ENCODE results near the gene SPACA1.

SPACA1 gene

DNA sequence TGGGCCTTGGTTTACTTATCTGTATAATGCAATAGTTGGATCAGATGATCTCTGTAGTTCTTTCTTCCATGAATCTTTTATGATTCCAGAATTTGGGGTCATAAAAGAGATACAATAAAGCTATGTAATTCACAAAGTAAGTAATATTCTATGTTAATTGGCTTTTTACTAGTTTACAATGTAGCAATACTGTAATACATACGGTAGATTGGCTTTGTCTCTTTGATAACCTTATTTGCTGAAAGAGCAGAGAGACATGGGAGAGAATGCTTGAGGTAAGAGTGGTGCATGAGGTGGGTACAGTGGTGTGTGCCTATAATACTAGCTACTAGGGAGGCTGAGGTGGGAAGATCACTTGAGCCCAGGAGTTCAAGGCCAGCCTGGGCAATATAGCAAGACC lies 14.7 kb downstream of the SPACA1 start:
- Histone ChIP-seq H3K4me3 (ENCODE audit: low read depth, low read length) (no peak overlapping the region), H3K27ac (ENCODE audit: extremely low read depth, low read depth, low read length) (no peak overlapping the region), H3K36me3 (ENCODE audit: control insufficient read depth in 2 of 2, insufficient read depth in 1 of 2, low read length in 2 of 2) (no peaks in the 10 kb centered on the region), H3K9me3 (ENCODE audit: control insufficient read depth, insufficient read depth, low read depth, low read length) (no peaks in the 10 kb centered on the region), H3K4me1 (ENCODE audit: control insufficient read depth, insufficient read depth, low read length) (no peaks in the 10 kb centered on the region)
- CTCF ChIA-PET, result no interaction called here
- POLR2A ChIA-PET, result no interaction called here
- no peak for TF ChIP-seq ZNF624 (tag by site-specific recombination; IDR thresholded peaks at IDR 0.05)
- TF ChIP-seq KLF1 (tag by site-specific recombination; IDR thresholded peaks at IDR 0.05), result no peak
- TF ChIP-seq KLF10 (tag by site-specific recombination; IDR thresholded peaks at IDR 0.05), result no peak
- no peak for TF ChIP-seq ZNF704 (tag by site-specific recombination; IDR thresholded peaks at IDR 0.05)
- no peak for TF ChIP-seq GLI4 (tag by site-specific recombination; IDR thresholded peaks at IDR 0.05)
- TF ChIP-seq ZNF473 (tag by site-specific recombination; IDR thresholded peaks at IDR 0.05), result no peak
- no peak for TF ChIP-seq ZNF274 (IDR thresholded peaks at IDR 0.05; ENCODE audit: low read length)
- no peak for TF ChIP-seq ZNF274 (tag by site-specific recombination; IDR thresholded peaks at IDR 0.05; ENCODE audit: borderline replicate concordance)
- no peak for TF ChIP-seq ZNF48 (tag by site-specific recombination; IDR thresholded peaks at IDR 0.05)
- TF ChIP-seq ZNF596 (tag by site-specific recombination; IDR thresholded peaks at IDR 0.05), result no peak
- no peak for TF ChIP-seq ZNF426 (tag by site-specific recombination; IDR thresholded peaks at IDR 0.05)
- TF ChIP-seq, protein P1, sequence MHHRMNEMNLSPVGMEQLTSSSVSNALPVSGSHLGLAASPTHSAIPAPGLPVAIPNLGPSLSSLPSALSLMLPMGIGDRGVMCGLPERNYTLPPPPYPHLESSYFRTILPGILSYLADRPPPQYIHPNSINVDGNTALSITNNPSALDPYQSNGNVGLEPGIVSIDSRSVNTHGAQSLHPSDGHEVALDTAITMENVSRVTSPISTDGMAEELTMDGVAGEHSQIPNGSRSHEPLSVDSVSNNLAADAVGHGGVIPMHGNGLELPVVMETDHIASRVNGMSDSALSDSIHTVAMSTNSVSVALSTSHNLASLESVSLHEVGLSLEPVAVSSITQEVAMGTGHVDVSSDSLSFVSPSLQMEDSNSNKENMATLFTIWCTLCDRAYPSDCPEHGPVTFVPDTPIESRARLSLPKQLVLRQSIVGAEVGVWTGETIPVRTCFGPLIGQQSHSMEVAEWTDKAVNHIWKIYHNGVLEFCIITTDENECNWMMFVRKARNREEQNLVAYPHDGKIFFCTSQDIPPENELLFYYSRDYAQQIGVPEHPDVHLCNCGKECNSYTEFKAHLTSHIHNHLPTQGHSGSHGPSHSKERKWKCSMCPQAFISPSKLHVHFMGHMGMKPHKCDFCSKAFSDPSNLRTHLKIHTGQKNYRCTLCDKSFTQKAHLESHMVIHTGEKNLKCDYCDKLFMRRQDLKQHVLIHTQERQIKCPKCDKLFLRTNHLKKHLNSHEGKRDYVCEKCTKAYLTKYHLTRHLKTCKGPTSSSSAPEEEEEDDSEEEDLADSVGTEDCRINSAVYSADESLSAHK (tag by site-specific recombination; IDR thresholded peaks at IDR 0.05), result no peak
- no peak for TF ChIP-seq ZFHX2 (tag by site-specific recombination; conservative IDR thresholded peaks at IDR 0.05)
- TF ChIP-seq ZNF311 (tag by site-specific recombination; IDR thresholded peaks at IDR 0.05; ENCODE audit: borderline replicate concordance), result no peak
- no peak for TF ChIP-seq ZNF26 (tag by site-specific recombination; IDR thresholded peaks at IDR 0.05)
- no peak for TF ChIP-seq ZNF560 (tag by site-specific recombination; IDR thresholded peaks at IDR 0.05; ENCODE audit: borderline replicate concordance)
- TF ChIP-seq ZNF23 (tag by site-specific recombination; IDR thresholded peaks at IDR 0.05; ENCODE audit: borderline replicate concordance), result no peak
- TF ChIP-seq, protein P2, sequence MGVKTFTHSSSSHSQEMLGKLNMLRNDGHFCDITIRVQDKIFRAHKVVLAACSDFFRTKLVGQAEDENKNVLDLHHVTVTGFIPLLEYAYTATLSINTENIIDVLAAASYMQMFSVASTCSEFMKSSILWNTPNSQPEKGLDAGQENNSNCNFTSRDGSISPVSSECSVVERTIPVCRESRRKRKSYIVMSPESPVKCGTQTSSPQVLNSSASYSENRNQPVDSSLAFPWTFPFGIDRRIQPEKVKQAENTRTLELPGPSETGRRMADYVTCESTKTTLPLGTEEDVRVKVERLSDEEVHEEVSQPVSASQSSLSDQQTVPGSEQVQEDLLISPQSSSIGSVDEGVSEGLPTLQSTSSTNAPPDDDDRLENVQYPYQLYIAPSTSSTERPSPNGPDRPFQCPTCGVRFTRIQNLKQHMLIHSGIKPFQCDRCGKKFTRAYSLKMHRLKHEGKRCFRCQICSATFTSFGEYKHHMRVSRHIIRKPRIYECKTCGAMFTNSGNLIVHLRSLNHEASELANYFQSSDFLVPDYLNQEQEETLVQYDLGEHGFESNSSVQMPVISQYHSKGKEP (tag by site-specific recombination; IDR thresholded peaks at IDR 0.05), result no peak

GRCh38 chr6:88072462-88072861 lies 24.8 kb downstream of the SPACA1 start:
- no peaks in the 10 kb centered on the region for H3K36me3 ChIP-seq (ENCODE audit: control insufficient read depth in 2 of 2, insufficient read depth in 1 of 2, low read length in 2 of 2)
- CTCF ChIA-PET, result interaction anchor here (0.6 kb wide), 1 partner anchor 12 kb away, joined by 3 read pairs; no protein-coding TSS in a partner anchor
- no peaks in the 10 kb centered on the region for H3K4me1 ChIP-seq (ENCODE audit: control insufficient read depth, insufficient read depth, low read length)
- no peak overlapping the region for H3K27ac ChIP-seq (ENCODE audit: extremely low read depth, low read depth, low read length)
- POLR2A ChIA-PET, result no interaction called here
- no peaks in the 10 kb centered on the region; the same call in 1 of the 2 replicates for H3K9me3 ChIP-seq (ENCODE audit: control insufficient read depth, insufficient read depth, low read depth, low read length)
- no peak overlapping the region for H3K4me3 ChIP-seq (ENCODE audit: low read depth, low read length)
- TF ChIP-seq ZNF248 (tag by site-specific recombination; IDR thresholded peaks at IDR 0.05), result no peak
- no peak for TF ChIP-seq ZNF175 (tag by site-specific recombination; IDR thresholded peaks at IDR 0.05)
- no peak for TF ChIP-seq KLF10 (tag by site-specific recombination; IDR thresholded peaks at IDR 0.05)
- no peak for TF ChIP-seq ZNF366 (tag by site-specific recombination; conservative IDR thresholded peaks at IDR 0.05)
- TF ChIP-seq KLF9 (tag by site-specific recombination; IDR thresholded peaks at IDR 0.05; ENCODE audit: low read depth), result no peak
- TF ChIP-seq, protein P3, sequence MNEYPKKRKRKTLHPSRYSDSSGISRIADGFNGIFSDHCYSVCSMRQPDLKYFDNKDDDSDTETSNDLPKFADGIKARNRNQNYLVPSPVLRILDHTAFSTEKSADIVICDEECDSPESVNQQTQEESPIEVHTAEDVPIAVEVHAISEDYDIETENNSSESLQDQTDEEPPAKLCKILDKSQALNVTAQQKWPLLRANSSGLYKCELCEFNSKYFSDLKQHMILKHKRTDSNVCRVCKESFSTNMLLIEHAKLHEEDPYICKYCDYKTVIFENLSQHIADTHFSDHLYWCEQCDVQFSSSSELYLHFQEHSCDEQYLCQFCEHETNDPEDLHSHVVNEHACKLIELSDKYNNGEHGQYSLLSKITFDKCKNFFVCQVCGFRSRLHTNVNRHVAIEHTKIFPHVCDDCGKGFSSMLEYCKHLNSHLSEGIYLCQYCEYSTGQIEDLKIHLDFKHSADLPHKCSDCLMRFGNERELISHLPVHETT (tag by site-specific recombination; IDR thresholded peaks at IDR 0.05), result no peak
- no peak for TF ChIP-seq ZSCAN5A (tag by site-specific recombination; IDR thresholded peaks at IDR 0.05)
- no peak for TF ChIP-seq ZNF23 (tag by site-specific recombination; IDR thresholded peaks at IDR 0.05; ENCODE audit: borderline replicate concordance)
- TF ChIP-seq ZSCAN16 (tag by site-specific recombination; IDR thresholded peaks at IDR 0.05), result no peak
- no peak for TF ChIP-seq ZNF510 (tag by site-specific recombination; IDR thresholded peaks at IDR 0.05; ENCODE audit: insufficient replicate concordance)
- TF ChIP-seq YY2 (tag by site-specific recombination; IDR thresholded peaks at IDR 0.05), result no peak
- no peak for TF ChIP-seq ZNF837 (tag by site-specific recombination; IDR thresholded peaks at IDR 0.05)

Data from HEK293 (cell line).